Suprapubic skin (tissue), 4 donors: ENCODE data around the gene MZF1. TPM values are rescaled to one million over a fixed set of nuclear protein-coding genes. Genes with fewer than 3 reads are reported as not detected.
"Not testable (repeated sequence)": the region's sequence is repeated elsewhere in the genome, so short reads cannot be mapped to it uniquely, and the experiment has no call there.

Source experiments
- DNase-seq, 2 donors: peaks; one replicate each; pipeline ENCODE4 v3.0.0-alpha.2; 2019; ENCODE audit warnings: low spot score in 2 of 2
- H3K27ac ChIP-seq: fragments of 200-600 bp; sonication (generic); one replicate; pipeline ENCODE4 v1.5.1; 2019
- H3K27me3 ChIP-seq: fragments of 200-600 bp; sonication (generic); one replicate; pipeline ENCODE4 v1.5.1; 2019
- H3K36me3 ChIP-seq: fragments of 200-600 bp; sonication (generic); one replicate; pipeline ENCODE4 v1.5.1; 2019
- H3K4me1 ChIP-seq: fragments of 200-600 bp; sonication (generic); one replicate; pipeline ENCODE4 v1.5.1; 2019
- H3K4me3 ChIP-seq: fragments of 200-600 bp; sonication (generic); one replicate; pipeline ENCODE4 v1.5.1; 2019; ENCODE audit warnings: mild to moderate bottlenecking
- H3K9me3 ChIP-seq: fragments of 200-600 bp; sonication (generic); one replicate; pipeline ENCODE4 v1.5.1; 2019
- CTCF ChIP-seq, 2 donors: fragments of 200-600 bp in 1 of 2; fragments of 450-650 bp in 1 of 2; sonication (generic) in 1 of 2; IDR thresholded peaks; one replicate each; pipeline ENCODE4 v1.5.1; 2016 to 2019; ENCODE audit warnings: antibody characterized with exemption in 2 of 2, mild to moderate bottlenecking in 1 of 2, moderate library complexity in 1 of 2
- EP300 ChIP-seq: sonication (generic); formaldehyde crosslinking; IDR thresholded peaks from one replicate; pipeline ENCODE4 v1.6.1; 2017; ENCODE audit warnings: antibody characterized with exemption
- POLR2A ChIP-seq, 2 donors: fragments of 450-650 bp; IDR thresholded peaks; one replicate each; pipeline ENCODE4 v1.6.1; 2017; ENCODE audit warnings: antibody characterized with exemption in 2 of 2, mild to moderate bottlenecking in 2 of 2, moderate library complexity in 2 of 2
- POLR2AphosphoS5 ChIP-seq, 3 donors: sonication (generic); formaldehyde crosslinking; IDR thresholded peaks; one replicate each; pipeline ENCODE4 v1.6.1; 2017; ENCODE audit warnings: antibody characterized with exemption in 3 of 3
- WGBS: methylation state at CpG from one replicate; pipeline ENCODE4 v1.1.5; 2018; 5-methylcytosine and 5-hydroxymethylcytosine counted together
- total RNA-seq, 4 donors: library from RNA; depleted of rRNA; stranded (reverse); fragments of >200 nt; gene quantifications; one replicate each; pipeline ENCODE4 v1.1.0, GENCODE V29; 2016

The MZF1 gene
- total RNA-seq: 10 to 100 TPM; 29.0 to 53.2 (median 37.5) TPM

- Histone ChIP-seq H3K27ac (peak within 1 kb of the TSS; percentile 92), H3K36me3 (peaks cover 28% of the 10 kb centered on the region), H3K9me3 (no peaks in the 10 kb centered on the region), H3K27me3 (no peaks in the 10 kb centered on the region), H3K4me3 (peak within 1 kb of the TSS; percentile 69), H3K4me1 (peaks cover 32% of the 10 kb centered on the region)
- under 1% methylated on average over 60 of the region's 75 CpGs for WGBS
- peak; percentile 100 for DNase-seq
- no peak for TF ChIP-seq EP300
- TF ChIP-seq POLR2AphosphoS5 (IDR thresholded peaks at IDR 0.05): peak in 2 of 3 donors; percentile 3 to 86
- TF ChIP-seq POLR2A (IDR thresholded peaks at IDR 0.05): peak in 1 of 2 donors; percentile 46
- peak; percentile 9 to 10 for TF ChIP-seq CTCF (IDR thresholded peaks at IDR 0.05)
These were observed at the start of gene MZF1 for GRCh38 chr19:58572818-58573657. Gene MZF1, minus strand, starts transcription at chr19:58573335. Its CDS starts 1,946 bp downstream, at chr19:58571389.

GRCh38 chr19:58607213-58607612 is 34.1 kb upstream of the MZF1 start:
- not testable (repeated sequence) for H3K36me3 ChIP-seq, H3K9me3 ChIP-seq, H3K4me3 ChIP-seq, H3K27ac ChIP-seq, H3K27me3 ChIP-seq, H3K4me1 ChIP-seq
- peak; percentile 61 to 65 for DNase-seq
- WGBS: 91% methylated on average over 6 of the region's 28 CpGs

GRCh38 chr19:58606251-58606896 is 33.2 kb upstream of the MZF1 start:
- H3K27ac ChIP-seq, H3K4me1 ChIP-seq, H3K9me3 ChIP-seq, H3K36me3 ChIP-seq, H3K27me3 ChIP-seq, H3K4me3 ChIP-seq: not testable (repeated sequence)
- TF ChIP-seq CTCF (IDR thresholded peaks at IDR 0.05): peak in 1 of 2 donors; percentile 19
- 85% methylated on average over 47 of the region's 62 CpGs for WGBS
- DNase-seq: peak in 1 of 2 donors; percentile 57

GRCh38 chr19:58586133-58586765 is 13.1 kb upstream of the MZF1 start:
- WGBS: 100% methylated on average over 3 of the region's 4 CpGs
- DNase-seq: peak in 1 of 2 donors; percentile 64
- Histone ChIP-seq H3K36me3 (peaks cover 24% of the 10 kb centered on the region), H3K9me3 (no peaks in the 10 kb centered on the region), H3K27ac (no peak overlapping the region), H3K4me1 (no peaks in the 10 kb centered on the region), H3K27me3 (no peaks in the 10 kb centered on the region), H3K4me3 (no peak overlapping the region)
- TF ChIP-seq CTCF (IDR thresholded peaks at IDR 0.05) (no peak), EP300 (no peak), POLR2A (IDR thresholded peaks at IDR 0.05) (no peak), POLR2AphosphoS5 (IDR thresholded peaks at IDR 0.05) (no peak)

GRCh38 chr19:58585442-58586132 is 12.5 kb upstream of the MZF1 start:
- H3K9me3 ChIP-seq: no peaks in the 10 kb centered on the region
- H3K4me3 ChIP-seq: no peak overlapping the region
- no peak overlapping the region for H3K27ac ChIP-seq
- no peaks in the 10 kb centered on the region for H3K4me1 ChIP-seq
- DNase-seq: no peak
- TF ChIP-seq POLR2AphosphoS5 (IDR thresholded peaks at IDR 0.05): no peak
- no peak for TF ChIP-seq CTCF (IDR thresholded peaks at IDR 0.05)
- no peak for TF ChIP-seq EP300
- no peak for TF ChIP-seq POLR2A (IDR thresholded peaks at IDR 0.05)
- no peaks in the 10 kb centered on the region for H3K27me3 ChIP-seq
- 75% methylated on average over 6 of the region's 6 CpGs for WGBS
- peaks cover 24% of the 10 kb centered on the region for H3K36me3 ChIP-seq
